CD14-positive monocyte (primary cell): ENCODE measurements around the gene VPS18. TPM values are rescaled to one million over a fixed set of nuclear protein-coding genes. Genes with fewer than 3 reads are reported as not detected.

Experiments
- DNase-seq, 3 donors: peaks; one replicate each; pipeline ENCODE4 v3.0.0-alpha.2; 2011 to 2022
- H2AFZ ChIP-seq: 2 replicates; pipeline ENCODE4 v1.6.0; 2012; ENCODE audit warnings: mild to moderate bottlenecking, low read depth, low read length, inconsistent platforms; ENCODE audit not compliant: insufficient read depth, poor library complexity, severe bottlenecking
- H3K27ac ChIP-seq, 2 donors: 1 replicate in 1 of 2; 2 replicates in 1 of 2; pipeline ENCODE4 v1.5.1; 2012 to 2013; ENCODE audit warnings: low read length in 2 of 2, control low read depth in 1 of 2, inconsistent platforms in 1 of 2, low read depth in 1 of 2, mild to moderate bottlenecking in 1 of 2
- H3K27me3 ChIP-seq, 2 donors: one replicate each; pipeline versions ENCODE4 v1.6.0 to v1.6.1; 2011 to 2013; ENCODE audit warnings: low read length in 2 of 2; ENCODE audit not compliant: control insufficient read depth in 2 of 2, insufficient read depth in 2 of 2
- H3K36me3 ChIP-seq, 2 donors: replicated peaks in 1 of 2; 1 replicate in 1 of 2; 2 replicates in 1 of 2; pipeline versions ENCODE4 v1.5.1 to v1.6.1; 2012 to 2013; ENCODE audit warnings: low read length in 2 of 2, control low read depth in 1 of 2, inconsistent platforms in 1 of 2, mild to moderate bottlenecking in 1 of 2; ENCODE audit not compliant: insufficient read depth in 2 of 2, control insufficient read depth in 1 of 2
- H3K4me1 ChIP-seq, 2 donors: 1 replicate in 1 of 2; 2 replicates in 1 of 2; pipeline versions ENCODE4 v1.5.1 to v1.6.1; 2012 to 2013; ENCODE audit warnings: low read length in 2 of 2, control low read depth in 1 of 2, inconsistent platforms in 1 of 2, mild to moderate bottlenecking in 1 of 2, moderate library complexity in 1 of 2; ENCODE audit not compliant: insufficient read depth in 2 of 2, control insufficient read depth in 1 of 2
- H3K4me2 ChIP-seq: replicated peaks from 2 replicates; pipeline ENCODE3; 2012; ENCODE audit warnings: low read length, moderate library complexity, mild to moderate bottlenecking; ENCODE audit not compliant: poor library complexity, severe bottlenecking; ENCODE audit errors: extremely low read depth
- H3K4me3 ChIP-seq, 3 experiments: fragments of 200-600 bp in 1 of 3; sonication (generic) in 1 of 3; replicated peaks in 1 of 3; 1 replicate in 2 of 3; 2 replicates in 1 of 3; pipeline ENCODE4 v1.5.1; 2011 to 2013; ENCODE audit warnings: low read length in 3 of 3, mild to moderate bottlenecking in 3 of 3, control low read depth in 2 of 3, low read depth in 2 of 3, inconsistent platforms in 1 of 3, moderate library complexity in 1 of 3
- H3K79me2 ChIP-seq: 2 replicates; pipeline ENCODE4 v1.6.0; 2012; ENCODE audit warnings: mild to moderate bottlenecking, control low read depth, inconsistent platforms, low read length, moderate library complexity; ENCODE audit not compliant: insufficient read depth
- H3K9ac ChIP-seq: 2 replicates; pipeline ENCODE4 v1.6.0; 2017; ENCODE audit warnings: low read length, mild to moderate bottlenecking; ENCODE audit not compliant: insufficient read depth, poor library complexity, severe bottlenecking
- H3K9me3 ChIP-seq, 2 donors: replicated peaks in 1 of 2; 1 replicate in 1 of 2; 2 replicates in 1 of 2; pipeline versions ENCODE4 v1.5.1 to v1.6.1; 2012 to 2013; ENCODE audit warnings: low read length in 2 of 2, control low read depth in 1 of 2; ENCODE audit not compliant: control insufficient read depth in 1 of 2, insufficient read depth in 1 of 2
- H4K20me1 ChIP-seq: 2 replicates; pipeline ENCODE4 v1.6.0; 2012; ENCODE audit warnings: mild to moderate bottlenecking, low read length, control low read depth, moderate library complexity; ENCODE audit not compliant: insufficient read depth
- H3K27ac Mint-ChIP-seq, 7 donors: one replicate each; pipeline ENCODE4 v1.8.0; 2020; ENCODE audit warnings: mild to moderate bottlenecking in 7 of 7, mixed read lengths in 7 of 7, moderate library complexity in 6 of 7, inconsistent platforms in 2 of 7
- H3K27me3 Mint-ChIP-seq, 3 donors: one replicate each; pipeline ENCODE4 v1.8.0; 2021 to 2022; ENCODE audit warnings: low read depth in 3 of 3, mild to moderate bottlenecking in 3 of 3, mixed read lengths in 3 of 3, moderate library complexity in 3 of 3, inconsistent platforms in 1 of 3
- H3K36me3 Mint-ChIP-seq, 2 donors: one replicate each; pipeline ENCODE4 v1.8.0; 2020; ENCODE audit warnings: mixed read lengths in 2 of 2, inconsistent platforms in 1 of 2, mild to moderate bottlenecking in 1 of 2
- H3K4me1 Mint-ChIP-seq: one replicate; pipeline ENCODE4 v1.8.0; 2020; ENCODE audit warnings: mild to moderate bottlenecking, mixed read lengths
- H3K4me3 Mint-ChIP-seq, 2 donors: one replicate each; pipeline ENCODE4 v1.8.0; 2020; ENCODE audit warnings: mild to moderate bottlenecking in 2 of 2, mixed read lengths in 2 of 2, moderate library complexity in 1 of 2
- H3K9me3 Mint-ChIP-seq, 7 donors: one replicate each; pipeline ENCODE4 v1.8.0; 2020 to 2022; ENCODE audit warnings: mixed read lengths in 7 of 7, mild to moderate bottlenecking in 6 of 7, moderate library complexity in 6 of 7, inconsistent platforms in 2 of 7
- CTCF ChIP-seq: fragments of 200-600 bp; IDR thresholded peaks from one replicate; pipeline ENCODE4 v1.8.0; 2022; ENCODE audit warnings: antibody characterized with exemption, mild to moderate bottlenecking
- WGBS: methylation state at CpG from one replicate; pipeline ENCODE4 v1.1.5; 2013; ENCODE audit warnings: missing lambda C conversion rate; ENCODE audit not compliant: insufficient coverage; 5-methylcytosine and 5-hydroxymethylcytosine counted together
- intact Hi-C, 2 donors: fragments of 100-400 bp; cut with micrococcal nuclease; formaldehyde crosslinking; loops; one replicate each; pipeline versions ENCODE4 v1.15.0 to v1.15.1; 2023
- polyA plus RNA-seq, 3 donors: library from polyadenylated mRNA; depleted of rRNA in 1 of 3; unstranded in 2 of 3; stranded (reverse) in 1 of 3; fragments of 300-500 nt in 2 of 3; fragments of >200 nt in 1 of 3; fragmentation: Illumina TruSeq in 2 of 3; gene quantifications; 1 replicate in 2 of 3; 2 replicates in 1 of 3; pipeline ENCODE4 v1.2.3, GENCODE V29; 2012 to 2021

VPS18 gene
- polyA plus RNA-seq, 3 donors = 12.1 to 22.8 (median 21.8) TPM

DNA sequence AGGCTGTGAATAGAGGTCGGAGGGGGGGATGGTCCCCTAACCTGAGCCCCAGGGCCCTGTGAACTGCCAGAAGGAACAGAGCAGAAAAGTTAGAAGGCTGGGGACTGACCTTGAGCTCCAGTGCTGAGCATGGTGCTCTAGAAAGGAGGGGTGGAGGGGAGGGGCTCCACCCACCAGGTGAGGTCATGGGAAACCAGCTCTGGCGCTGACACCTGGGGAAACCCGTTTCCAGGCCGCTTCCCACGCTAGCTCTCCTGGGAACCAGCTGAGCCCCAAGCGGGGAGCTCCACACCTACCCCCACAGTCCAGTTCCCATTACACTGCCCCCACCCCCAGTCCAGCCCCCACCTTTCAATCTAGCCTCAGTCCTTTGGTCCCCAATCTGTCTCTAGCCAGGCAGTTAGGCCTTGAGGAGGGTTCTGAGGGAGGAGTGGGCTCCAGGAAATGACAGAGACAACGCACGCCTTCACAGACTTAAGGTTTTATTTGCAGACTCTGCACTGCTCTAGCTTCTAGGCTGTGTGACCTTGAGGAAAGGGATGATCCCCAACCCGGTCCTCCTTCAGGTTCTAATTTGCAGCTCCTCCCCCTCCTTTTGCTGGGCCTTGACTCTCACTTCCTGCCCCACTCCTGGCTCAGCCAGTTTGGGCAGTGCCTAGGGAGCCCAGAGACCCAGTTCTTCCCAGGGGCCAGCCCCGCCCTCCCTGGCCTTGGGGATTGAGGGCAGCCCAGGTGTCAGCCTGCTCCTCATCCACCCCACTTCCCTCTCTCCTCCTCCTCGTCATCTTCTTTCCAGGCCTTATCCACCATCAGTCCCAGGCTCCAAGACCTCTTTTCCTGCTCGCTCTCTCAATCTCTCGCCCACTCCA lies 22.3 kb upstream of the VPS18 start:
- DNase-seq = no peak
- Histone ChIP-seq H3K9ac (no peak overlapping the region), H4K20me1 (no peaks in the 10 kb centered on the region), H3K79me2 (no peaks in the 10 kb centered on the region), H3K27ac (no peak overlapping the region), H3K4me2 (no peak overlapping the region), H3K36me3 (no peaks in the 10 kb centered on the region), H3K27me3 (peaks cover 5 to 24% of the 10 kb centered on the region in 2 donors), H3K4me1 (peaks cover 8 to 13% of the 10 kb centered on the region in 2 donors), H3K4me3 (no peak overlapping the region), H3K9me3 (no peaks in the 10 kb centered on the region), H2AFZ (no peak overlapping the region)
- no peak for TF ChIP-seq CTCF
- no peak overlapping the region for H3K27ac Mint-ChIP-seq
- peaks cover 11% of the 10 kb centered on the region for H3K4me1 Mint-ChIP-seq
- WGBS = 91% methylated on average over 11 of the region's 13 CpGs
- H3K4me3 Mint-ChIP-seq = peak overlapping the region in 1 of 2 donors; percentile 71
- H3K9me3 Mint-ChIP-seq = peaks cover 0 to 6% (median 0%) of the 10 kb centered on the region in 7 donors
- intact Hi-C loops = no loop called here
- no peaks in the 10 kb centered on the region for H3K36me3 Mint-ChIP-seq
- H3K27me3 Mint-ChIP-seq = peaks cover 26 to 41% (median 33%) of the 10 kb centered on the region in 3 donors

DNA sequence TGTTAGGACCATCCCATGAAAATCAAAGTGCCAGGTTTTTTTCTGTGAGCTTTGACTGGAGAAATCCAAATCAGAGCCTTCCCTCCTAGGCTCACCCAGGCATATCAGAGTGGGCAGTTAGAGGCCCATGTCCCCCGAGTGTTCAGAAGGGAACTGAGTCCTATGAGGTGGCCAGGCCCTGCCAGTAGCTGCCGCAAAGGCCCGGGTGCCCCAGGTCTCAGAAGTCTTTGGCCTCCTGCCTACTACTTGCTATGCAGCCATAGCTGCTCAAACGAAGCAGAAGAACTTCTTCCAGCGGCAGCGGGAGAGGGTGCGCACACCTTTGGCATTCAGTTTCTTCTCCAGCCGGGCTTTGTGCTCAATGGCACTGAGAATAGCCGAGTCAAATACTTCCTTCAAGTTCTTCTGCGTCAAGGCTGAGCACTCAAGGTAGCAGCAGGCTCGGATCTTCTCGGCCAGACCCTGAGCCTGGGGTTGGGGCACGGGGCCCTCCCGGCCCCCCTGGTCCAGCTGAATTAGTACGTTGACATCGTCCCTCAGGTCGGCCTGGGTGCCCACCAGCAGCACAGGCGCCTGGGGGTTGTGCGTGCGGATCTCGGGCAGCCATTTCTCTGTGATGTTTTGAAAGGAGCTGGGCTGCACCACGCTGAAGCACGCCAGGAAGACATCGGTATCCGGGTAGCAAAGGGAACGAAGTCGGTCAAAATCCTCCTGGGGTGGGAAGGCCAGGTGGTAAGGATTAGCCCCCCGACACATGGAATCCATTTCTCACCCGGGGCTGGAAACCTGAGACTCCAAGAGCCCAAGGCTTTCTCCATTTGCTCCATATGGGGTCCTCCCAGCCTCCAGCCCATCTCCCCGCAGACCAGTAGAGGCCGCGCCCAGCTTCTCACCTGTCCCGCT lies 21.2 kb upstream of the VPS18 start:
- Histone ChIP-seq H2AFZ (peak overlapping the region; percentile 83), H3K27ac (no peak overlapping the region), H3K9me3 (no peaks in the 10 kb centered on the region), H4K20me1 (no peaks in the 10 kb centered on the region), H3K27me3 (peaks cover 5 to 24% of the 10 kb centered on the region in 2 donors), H3K79me2 (no peaks in the 10 kb centered on the region), H3K4me3 (peak overlapping the region in 2 of 3 experiments; percentile 6 to 77), H3K9ac (peak overlapping the region; percentile 44), H3K36me3 (no peaks in the 10 kb centered on the region), H3K4me1 (peaks cover 8 to 13% of the 10 kb centered on the region in 2 donors), H3K4me2 (peak overlapping the region; percentile 90)
- DNase-seq = no peak
- peak overlapping the region; percentile 74 to 86 for H3K4me3 Mint-ChIP-seq
- H3K4me1 Mint-ChIP-seq = peaks cover 11% of the 10 kb centered on the region
- TF ChIP-seq CTCF = no peak
- intact Hi-C loops = no loop called here
- peaks cover 26 to 42% (median 33%) of the 10 kb centered on the region in 3 donors for H3K27me3 Mint-ChIP-seq
- no peak overlapping the region for H3K27ac Mint-ChIP-seq
- WGBS = 67% methylated on average over 31 of the region's 33 CpGs
- peaks cover 0 to 6% (median 0%) of the 10 kb centered on the region in 7 donors for H3K9me3 Mint-ChIP-seq
- H3K36me3 Mint-ChIP-seq = no peaks in the 10 kb centered on the region
